AG04449 (cell line): ENCODE results near the gene BTD.
"Not testable (repeated sequence)": the region's sequence is repeated elsewhere in the genome, so short reads cannot be mapped to it uniquely, and the experiment has no call there.

Source experiments
- CTCF ChIA-PET: fragments of 350-600 bp; formaldehyde crosslinking; extraction: SDS; loops from one replicate; lab custom pipeline; 2021; ENCODE audit warnings: antibody characterized with exemption; lab: Yijun Ruan, JAX
- POLR2A ChIA-PET: fragments of 400-600, 350-600 bp; formaldehyde crosslinking; extraction: SDS; loops from one replicate; lab custom pipeline; 2020; ENCODE audit warnings: antibody characterized with exemption, inconsistent platforms; lab: Yijun Ruan, JAX
- DNase-seq: peaks from one replicate; pipeline ENCODE4 v3.0.0-alpha.2; 2010; ENCODE audit warnings: low read depth, low spot score
- H3K4me3 ChIP-seq: 2 replicates; pipeline ENCODE4 v1.5.1; 2011; ENCODE audit warnings: low read depth, mild to moderate bottlenecking, control low read depth, low read length
- TF ChIP-seq, protein P1 (sequence below): IDR thresholded peaks from one replicate; pipeline ENCODE4 v1.5.1; 2011; ENCODE audit warnings: mild to moderate bottlenecking, moderate library complexity, low read length, control low read depth, inconsistent platforms; ENCODE audit not compliant: insufficient read depth; ENCODE audit errors: missing control alignments

BTD gene

DNA sequence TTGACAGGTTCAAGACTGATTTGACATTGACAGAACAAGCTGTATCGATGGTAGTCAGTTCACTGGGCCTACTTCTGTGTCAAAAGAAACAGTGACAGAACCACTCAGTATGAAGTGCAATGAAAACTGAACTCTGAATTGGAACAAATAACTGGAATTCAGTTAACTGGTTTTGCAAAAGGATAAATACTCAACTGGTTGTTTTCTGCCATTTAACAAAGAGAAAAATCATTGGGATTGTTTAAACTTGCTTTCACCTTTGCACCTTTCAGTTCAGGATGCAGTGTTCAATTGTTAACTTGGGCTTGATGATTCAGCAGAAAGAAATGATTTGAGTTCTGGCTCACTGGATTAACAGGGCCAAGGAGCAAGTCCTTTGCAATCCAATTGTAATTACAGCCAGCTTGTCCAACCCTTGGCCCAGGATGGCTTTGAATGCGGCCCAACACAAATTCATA, 4.9 kb downstream of the BTD start:
- no peak overlapping the region for H3K4me3 ChIP-seq
- DNase-seq: no peak
- CTCF ChIA-PET: interaction anchor here (1.2 to 1.3 kb wide), 2 partner anchors 16 to 24 kb away, joined by 3 to 4 read pairs; no protein-coding TSS in a partner anchor
- POLR2A ChIA-PET: no interaction called here
- TF ChIP-seq, protein P1, sequence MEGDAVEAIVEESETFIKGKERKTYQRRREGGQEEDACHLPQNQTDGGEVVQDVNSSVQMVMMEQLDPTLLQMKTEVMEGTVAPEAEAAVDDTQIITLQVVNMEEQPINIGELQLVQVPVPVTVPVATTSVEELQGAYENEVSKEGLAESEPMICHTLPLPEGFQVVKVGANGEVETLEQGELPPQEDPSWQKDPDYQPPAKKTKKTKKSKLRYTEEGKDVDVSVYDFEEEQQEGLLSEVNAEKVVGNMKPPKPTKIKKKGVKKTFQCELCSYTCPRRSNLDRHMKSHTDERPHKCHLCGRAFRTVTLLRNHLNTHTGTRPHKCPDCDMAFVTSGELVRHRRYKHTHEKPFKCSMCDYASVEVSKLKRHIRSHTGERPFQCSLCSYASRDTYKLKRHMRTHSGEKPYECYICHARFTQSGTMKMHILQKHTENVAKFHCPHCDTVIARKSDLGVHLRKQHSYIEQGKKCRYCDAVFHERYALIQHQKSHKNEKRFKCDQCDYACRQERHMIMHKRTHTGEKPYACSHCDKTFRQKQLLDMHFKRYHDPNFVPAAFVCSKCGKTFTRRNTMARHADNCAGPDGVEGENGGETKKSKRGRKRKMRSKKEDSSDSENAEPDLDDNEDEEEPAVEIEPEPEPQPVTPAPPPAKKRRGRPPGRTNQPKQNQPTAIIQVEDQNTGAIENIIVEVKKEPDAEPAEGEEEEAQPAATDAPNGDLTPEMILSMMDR: no peak

DNA sequence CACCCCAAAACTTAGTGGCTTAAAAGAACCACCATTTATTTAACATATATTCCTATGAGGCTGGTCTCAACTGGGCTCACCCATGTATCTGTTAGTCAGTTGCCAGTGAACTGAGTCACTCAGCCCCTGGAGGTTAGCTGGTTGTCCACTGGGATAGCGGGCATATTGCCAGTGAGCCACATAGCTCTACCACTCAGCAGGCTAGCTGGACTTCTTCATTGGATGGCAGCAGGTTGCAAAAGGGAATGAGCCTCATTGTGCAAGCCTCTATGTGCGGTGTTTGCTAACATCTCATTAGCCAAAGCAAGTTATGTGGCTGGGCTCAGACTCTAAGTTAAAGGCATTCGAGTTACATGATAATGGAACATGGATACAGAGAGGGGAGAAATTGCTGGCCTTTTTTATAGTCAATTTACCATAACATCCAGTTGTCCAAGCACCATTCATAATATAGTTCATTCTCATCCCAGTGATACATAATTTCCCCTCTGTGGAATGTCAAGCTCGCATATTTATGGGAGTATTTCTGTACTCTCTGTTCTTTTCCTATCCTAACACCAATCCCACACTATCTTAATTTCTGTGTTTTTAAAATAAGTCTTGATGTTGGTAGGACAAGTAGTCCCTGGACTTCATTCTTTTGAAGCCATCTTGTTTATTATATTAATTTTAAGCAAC, 8.7 kb downstream of the BTD start:
- ChIA-PET CTCF (interaction anchor here (1.4 kb wide), 1 partner anchor 9 kb away, joined by 3 read pairs; the partner anchor contains the start of genes BTD and HACL1), POLR2A (no interaction called here)
- DNase-seq: peak; percentile 37
- TF ChIP-seq, protein P1: no peak
- no peak overlapping the region for H3K4me3 ChIP-seq

GRCh38 chr3:15611018-15611417, 9.5 kb downstream of the BTD start:
- ChIA-PET CTCF (interaction anchor here (0.6 to 1.4 kb wide), 2 partner anchors 9 to 20 kb away, joined by 3 read pairs; partner anchors contain the start of genes BTD and HACL1), POLR2A (interaction anchor here (0.6 kb wide), 1 partner anchor 450 kb away, joined by 3 read pairs; no protein-coding TSS in a partner anchor)
- no peak overlapping the region for H3K4me3 ChIP-seq
- no peak for DNase-seq
- TF ChIP-seq, protein P1: no peak

DNA sequence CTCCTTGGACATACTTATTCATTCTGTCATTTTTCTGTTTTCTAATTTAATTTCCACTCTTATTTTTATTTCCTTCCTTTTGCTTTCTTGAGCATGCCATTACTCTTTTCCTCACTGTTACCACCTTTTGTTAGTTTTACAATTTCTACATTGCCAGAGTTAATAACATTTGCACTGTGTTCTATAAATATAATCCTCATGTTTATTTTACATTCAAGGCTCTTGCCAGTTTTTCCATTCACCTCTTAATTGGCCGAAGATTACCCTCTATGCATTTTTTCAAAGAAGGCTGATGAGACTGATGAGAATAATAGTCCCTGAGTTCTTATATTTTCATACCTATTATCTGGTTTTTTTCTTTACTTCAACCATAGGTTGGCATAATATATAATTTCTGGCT, 10.5 kb downstream of the BTD start:
- POLR2A ChIA-PET: interaction anchor here (0.9 kb wide), 1 partner anchor 23 kb away, joined by 4 read pairs; no protein-coding TSS in a partner anchor

GRCh38 chr3:15614958-15615357, 13.4 kb downstream of the BTD start:
- TF ChIP-seq, protein P1: no peak
- no peak for DNase-seq
- no peak overlapping the region for H3K4me3 ChIP-seq
- POLR2A ChIA-PET: no interaction called here
- CTCF ChIA-PET: interaction anchor here (0.9 to 1.4 kb wide), 3 partner anchors 16 to 196 kb away, joined by 3 read pairs; no protein-coding TSS in a partner anchor

More for the DNA sequence above, 10.5 kb downstream of the BTD start:
- H3K4me3 ChIP-seq: no peak overlapping the region
- CTCF ChIA-PET: interaction anchor here (0.6 kb wide), 1 partner anchor 370 kb away, joined by 3 read pairs; no protein-coding TSS in a partner anchor
- TF ChIP-seq, protein P1: no peak
- DNase-seq: no peak

DNA sequence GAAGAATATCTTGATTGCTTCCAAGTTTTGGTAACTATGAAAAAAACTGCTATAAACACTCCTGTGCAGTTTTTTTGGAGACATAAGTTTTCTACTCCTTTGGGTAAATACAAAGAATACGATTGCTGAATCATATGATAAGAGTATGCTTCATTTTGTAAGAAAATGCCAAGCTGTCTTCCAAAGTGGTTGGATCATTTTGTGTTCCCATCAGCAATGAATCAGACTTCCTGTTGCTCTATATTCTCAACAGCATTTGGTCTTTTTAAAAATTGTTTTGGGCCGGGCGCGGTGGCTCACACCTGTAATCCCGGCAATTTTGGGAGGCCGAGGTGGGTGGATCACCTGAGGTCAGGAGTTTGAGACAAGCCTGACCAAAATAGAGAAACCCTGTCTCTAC, 14.5 kb downstream of the BTD start:
- ChIA-PET POLR2A (no interaction called here), CTCF (interaction anchor here (0.6 to 1.8 kb wide), 3 partner anchors 10 to 15 kb away, joined by 3 to 5 read pairs (median 3); no protein-coding TSS in a partner anchor)
- TF ChIP-seq, protein P1: no peak
- no peak overlapping the region for H3K4me3 ChIP-seq
- no peak for DNase-seq

DNA sequence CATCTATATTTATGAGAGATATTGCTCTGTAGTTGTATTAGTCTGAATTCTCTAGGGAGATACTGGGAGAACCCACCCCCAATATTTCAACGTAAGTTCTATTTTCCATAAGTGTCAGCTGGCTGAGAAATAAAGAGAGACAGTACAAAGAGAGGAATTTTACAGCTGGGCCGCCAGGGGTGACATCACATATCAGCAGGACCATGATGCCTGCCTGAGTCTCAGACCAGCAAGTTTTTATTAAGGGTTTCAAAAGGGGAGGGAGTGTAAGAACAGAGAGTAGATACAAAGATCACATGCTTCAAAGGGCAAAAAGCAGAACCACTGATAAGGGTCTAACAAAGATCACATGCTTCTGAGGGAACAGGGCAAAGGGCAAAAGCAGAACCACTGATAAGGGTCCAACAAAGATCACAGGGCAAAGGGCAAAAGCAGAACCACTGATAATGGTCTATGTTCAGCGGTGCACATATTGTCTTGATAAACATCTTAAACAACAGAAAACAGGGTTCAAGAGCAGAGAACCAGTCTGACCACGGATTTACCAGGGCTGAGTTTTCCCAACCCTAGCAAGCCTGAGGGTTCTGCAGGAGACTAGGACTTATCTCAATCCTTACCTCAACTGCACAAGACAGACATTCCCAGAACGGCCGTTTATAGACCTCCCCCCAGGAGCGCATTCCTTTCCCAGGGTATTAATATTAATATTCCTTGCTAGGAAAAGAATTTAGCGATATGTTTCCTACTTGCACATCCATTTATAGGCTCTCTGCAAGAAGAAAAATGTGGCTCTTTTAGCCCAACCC, 18.3 kb downstream of the BTD start:
- CTCF ChIA-PET, H3K4me3 ChIP-seq, POLR2A ChIA-PET, DNase-seq: not testable (repeated sequence)
